ENCODE measurements around the gene BACE2. TPM values are rescaled to one million over a fixed set of nuclear protein-coding genes. Genes with fewer than 3 reads are reported as not detected.
"Not testable (repeated sequence)": the region's sequence is repeated elsewhere in the genome, so short reads cannot be mapped to it uniquely, and the experiment has no call there.

The BACE2 gene
- total RNA-seq, 4 donors from 2014 or later: 23.9 to 59.4 (median 36.6) TPM

DNA sequence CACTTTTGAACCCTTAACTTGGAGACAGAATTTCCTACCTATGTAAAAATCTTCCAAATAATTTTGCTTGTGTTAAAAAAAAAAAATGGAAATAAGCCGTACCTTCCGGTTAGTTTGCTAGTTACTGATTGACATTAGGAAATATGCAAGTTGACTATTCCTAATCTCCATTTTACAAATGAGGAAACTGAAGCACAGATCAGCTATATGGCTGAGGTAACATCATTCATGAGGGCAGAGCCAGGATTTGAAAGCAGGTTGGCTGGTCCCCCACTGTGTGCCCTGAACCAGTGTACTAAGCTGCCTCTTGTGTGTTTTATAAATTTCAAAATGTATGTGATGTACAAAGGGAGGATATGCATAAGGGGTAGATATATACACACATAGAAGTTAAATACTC lies 29.6 kb downstream of the BACE2 start:
- Histone ChIP-seq H3K9me3 (no peaks in the 10 kb centered on the region), H3K27ac (no peak overlapping the region), H3K36me3 (no peaks in the 10 kb centered on the region), H3K4me3 (no peak overlapping the region), H3K27me3 (no peaks in the 10 kb centered on the region), H3K4me1 (no peaks in the 10 kb centered on the region)
- no peak for TF ChIP-seq EP300 (IDR thresholded peaks at IDR 0.05)
- no peak for TF ChIP-seq POLR2A (IDR thresholded peaks at IDR 0.05)
- no peak for TF ChIP-seq POLR2AphosphoS5 (IDR thresholded peaks at IDR 0.05)
- TF ChIP-seq CTCF (IDR thresholded peaks at IDR 0.05): no peak
- 90% methylated on average over 2 of the region's 2 CpGs for WGBS
- no peak for DNase-seq (ENCODE audit: low spot score in 2 of 2)

GRCh38 chr21:41198647-41199046 lies 30.7 kb downstream of the BACE2 start:
- not testable (repeated sequence) for H3K36me3 ChIP-seq; H3K4me3 ChIP-seq; H3K27ac ChIP-seq; DNase-seq (ENCODE audit: low spot score in 2 of 2); H3K4me1 ChIP-seq; H3K27me3 ChIP-seq; H3K9me3 ChIP-seq
- WGBS: 78% methylated on average over 5 of the region's 5 CpGs

GRCh38 chr21:41199123-41199522 lies 31.2 kb downstream of the BACE2 start:
- H3K27me3 ChIP-seq: no peaks in the 10 kb centered on the region
- no peak for DNase-seq (ENCODE audit: low spot score in 2 of 2)
- 80% methylated on average over 10 of the region's 10 CpGs for WGBS
- H3K4me3 ChIP-seq: no peak overlapping the region
- no peaks in the 10 kb centered on the region for H3K36me3 ChIP-seq
- H3K4me1 ChIP-seq: no peaks in the 10 kb centered on the region
- no peak overlapping the region for H3K27ac ChIP-seq
- TF ChIP-seq POLR2AphosphoS5 (IDR thresholded peaks at IDR 0.05) (no peak), EP300 (IDR thresholded peaks at IDR 0.05) (no peak), POLR2A (IDR thresholded peaks at IDR 0.05) (no peak), CTCF (IDR thresholded peaks at IDR 0.05) (no peak)
- H3K9me3 ChIP-seq: no peaks in the 10 kb centered on the region

- no peak for TF ChIP-seq POLR2A (IDR thresholded peaks at IDR 0.05)
- TF ChIP-seq POLR2AphosphoS5 (IDR thresholded peaks at IDR 0.05): no peak
- no peak overlapping the region for H3K4me3 ChIP-seq
- no peak for DNase-seq (ENCODE audit: low spot score in 2 of 2)
- 86% methylated on average over 10 of the region's 10 CpGs for WGBS
- no peaks in the 10 kb centered on the region for H3K27me3 ChIP-seq
- H3K27ac ChIP-seq: no peak overlapping the region
- H3K4me1 ChIP-seq: no peaks in the 10 kb centered on the region
- no peaks in the 10 kb centered on the region for H3K9me3 ChIP-seq
- no peaks in the 10 kb centered on the region for H3K36me3 ChIP-seq
Observed at GRCh38 chr21:41199588-41199987, 31.6 kb downstream of the BACE2 start.

GRCh38 chr21:41201385-41201784 lies 33.4 kb downstream of the BACE2 start:
- no peaks in the 10 kb centered on the region for H3K36me3 ChIP-seq
- 93% methylated on average over 5 of the region's 5 CpGs for WGBS
- H3K9me3 ChIP-seq: no peaks in the 10 kb centered on the region
- H3K4me1 ChIP-seq: no peaks in the 10 kb centered on the region
- no peak for DNase-seq (ENCODE audit: low spot score in 2 of 2)
- no peaks in the 10 kb centered on the region for H3K27me3 ChIP-seq
- H3K27ac ChIP-seq: no peak overlapping the region
- H3K4me3 ChIP-seq: no peak overlapping the region
- TF ChIP-seq POLR2A (IDR thresholded peaks at IDR 0.05) (no peak), CTCF (IDR thresholded peaks at IDR 0.05) (no peak), EP300 (IDR thresholded peaks at IDR 0.05) (no peak), POLR2AphosphoS5 (IDR thresholded peaks at IDR 0.05) (no peak)

DNA sequence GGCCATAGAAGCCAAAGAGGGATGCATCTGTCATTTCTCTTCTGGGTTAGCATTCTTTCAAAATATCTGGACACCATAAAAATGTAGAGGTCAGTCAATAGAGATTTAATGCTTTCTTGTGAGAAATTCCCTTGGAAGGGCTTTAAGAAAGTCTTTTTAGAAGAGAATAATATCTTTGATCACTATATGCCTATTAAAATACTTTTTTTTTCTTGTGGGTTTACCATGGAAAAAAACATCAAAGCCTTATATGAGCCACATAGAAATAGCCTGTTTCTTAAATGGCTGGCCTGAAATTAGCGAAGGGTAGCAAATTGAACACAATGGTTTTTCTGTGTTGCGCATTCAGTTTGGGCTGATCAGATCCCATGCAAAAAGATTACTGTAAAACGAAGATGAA lies 36.8 kb downstream of the BACE2 start:
- no peak for TF ChIP-seq POLR2AphosphoS5 (IDR thresholded peaks at IDR 0.05)
- no peak for TF ChIP-seq POLR2A (IDR thresholded peaks at IDR 0.05)
- TF ChIP-seq CTCF (IDR thresholded peaks at IDR 0.05): no peak
- TF ChIP-seq EP300 (IDR thresholded peaks at IDR 0.05): no peak
- Histone ChIP-seq H3K36me3 (no peaks in the 10 kb centered on the region), H3K27ac (no peak overlapping the region), H3K27me3 (no peaks in the 10 kb centered on the region), H3K9me3 (no peaks in the 10 kb centered on the region), H3K4me1 (peaks cover 14% of the 10 kb centered on the region), H3K4me3 (no peak overlapping the region)
- no peak for DNase-seq (ENCODE audit: low spot score in 2 of 2)
- 86% methylated on average over 3 of the region's 3 CpGs for WGBS

Data from suprapubic skin (tissue), 4 donors.